Inferior parietal cortex (tissue), 1 donor: ENCODE measurements around the gene DBNL.

Source experiments
- DNase-seq: peaks from one replicate; pipeline ENCODE4 v3.0.0-alpha.2; 2016; ENCODE audit errors: extremely low spot score

DBNL gene

GRCh38 chr7:44077061-44077460 lies 32.6 kb downstream of the DBNL start:
- DNase-seq, result no peak

GRCh38 chr7:44077681-44078091 lies 33.2 kb downstream of the DBNL start:
- DNase-seq, result no peak

- no peak for DNase-seq
Observed at GRCh38 chr7:44078521-44078920, 34.0 kb downstream of the DBNL start.

GRCh38 chr7:44079331-44080021 lies 35.0 kb downstream of the DBNL start:
- DNase-seq, result no peak

GRCh38 chr7:44080118-44080517 lies 35.6 kb downstream of the DBNL start:
- DNase-seq, result no peak

- DNase-seq, result no peak
Observed at GRCh38 chr7:44080686-44081265, 36.3 kb downstream of the DBNL start.

GRCh38 chr7:44081266-44081748 lies 36.8 kb downstream of the DBNL start:
- no peak for DNase-seq

- DNase-seq, result peak; percentile 97
Observed at GRCh38 chr7:44082541-44083207, 38.2 kb downstream of the DBNL start.

GRCh38 chr7:44083796-44084195 lies 39.3 kb downstream of the DBNL start:
- no peak for DNase-seq

GRCh38 chr7:44084701-44085100 lies 40.2 kb downstream of the DBNL start:
- DNase-seq, result no peak

GRCh38 chr7:44085546-44085945 lies 41.0 kb downstream of the DBNL start:
- no peak for DNase-seq

- no peak for DNase-seq
Observed at GRCh38 chr7:44086627-44087026, 42.1 kb downstream of the DBNL start.

- no peak for DNase-seq
Observed at GRCh38 chr7:44087911-44088838, 43.7 kb downstream of the DBNL start.

- no peak for DNase-seq
Observed at GRCh38 chr7:44093102-44093641, 48.7 kb downstream of the DBNL start.

- no peak for DNase-seq
Observed at GRCh38 chr7:44094365-44094764, 49.9 kb downstream of the DBNL start.

GRCh38 chr7:44094883-44095592 lies 50.5 kb downstream of the DBNL start:
- no peak for DNase-seq

GRCh38 chr7:44095781-44096180 lies 51.3 kb downstream of the DBNL start:
- DNase-seq, result no peak

GRCh38 chr7:44096326-44096881 lies 51.9 kb downstream of the DBNL start:
- no peak for DNase-seq

- DNase-seq, result no peak
Observed at GRCh38 chr7:44097064-44097932, 52.8 kb downstream of the DBNL start.
